Vagina (tissue), 2 donors: ENCODE measurements around the gene PRKCE. TPM values are rescaled to one million over a fixed set of nuclear protein-coding genes. Genes with fewer than 3 reads are reported as not detected.

Source experiments
- DNase-seq, 2 donors: peaks; one replicate each; pipeline ENCODE4 v3.0.0-alpha.2; 2017; ENCODE audit errors: extremely low spot score in 2 of 2
- H3K27ac ChIP-seq: fragments of 200-600 bp; sonication (generic); one replicate; pipeline ENCODE4 v1.5.1; 2019
- H3K27me3 ChIP-seq: fragments of 200-600 bp; sonication (generic); one replicate; pipeline ENCODE4 v1.5.1; 2019
- H3K36me3 ChIP-seq, 2 donors: fragments of 200-600 bp; sonication (generic); one replicate each; pipeline ENCODE4 v1.5.1; 2017 to 2019
- H3K4me1 ChIP-seq: fragments of 200-600 bp; sonication (generic); one replicate; pipeline ENCODE4 v1.5.1; 2019
- H3K4me3 ChIP-seq, 2 donors: fragments of 200-600 bp; sonication (generic); 1 replicate in 1 of 2; 2 replicates in 1 of 2; pipeline ENCODE4 v1.5.1; 2016 to 2019
- H3K9me3 ChIP-seq: fragments of 200-600 bp; sonication (generic); one replicate; pipeline ENCODE4 v1.5.1; 2019
- CTCF ChIP-seq, 3 experiments: fragments of 450-650 bp in 2 of 3; fragments of 200-600 bp in 1 of 3; sonication (generic) in 1 of 3; IDR thresholded peaks; one replicate each; pipeline ENCODE4 v1.5.1; 2017 to 2019; ENCODE audit warnings: antibody characterized with exemption in 3 of 3, mild to moderate bottlenecking in 2 of 3, moderate library complexity in 2 of 3
- POLR2A ChIP-seq, 2 donors: fragments of 450-650 bp; IDR thresholded peaks; one replicate each; pipeline ENCODE4 v1.6.1; 2017; ENCODE audit warnings: antibody characterized with exemption in 2 of 2, mild to moderate bottlenecking in 2 of 2, moderate library complexity in 2 of 2
- POLR2AphosphoS5 ChIP-seq, 2 donors: sonication (generic); formaldehyde crosslinking; IDR thresholded peaks; one replicate each; pipeline ENCODE4 v1.9.0; 2017; ENCODE audit warnings: antibody characterized with exemption in 2 of 2, mild to moderate bottlenecking in 2 of 2, low read depth in 1 of 2; ENCODE audit not compliant: insufficient read depth in 1 of 2
- intact Hi-C: fragments of 100-400 bp; cut with DNase I; formaldehyde crosslinking; loops from one replicate; pipeline ENCODE4 v1.15.1; 2023
- total RNA-seq: library from RNA; depleted of rRNA; stranded (reverse); fragments of >200 nt; gene quantifications from one replicate; pipeline ENCODE4 v1.2.3, GENCODE V29; 2016

The PRKCE gene
- total RNA-seq, 1 donor from 2014 or later = 11.8 TPM

- Histone ChIP-seq H3K27ac (no peak overlapping the region), H3K4me1 (no peaks in the 10 kb centered on the region), H3K4me3 (no peak overlapping the region), H3K9me3 (no peaks in the 10 kb centered on the region), H3K36me3 (no peaks in the 10 kb centered on the region), H3K27me3 (no peaks in the 10 kb centered on the region)
- DNase-seq = no peak
- TF ChIP-seq POLR2A (IDR thresholded peaks at IDR 0.05) (no peak), CTCF (IDR thresholded peaks at IDR 0.05) (no peak), POLR2AphosphoS5 (IDR thresholded peaks at IDR 0.05; ENCODE audit: insufficient read depth in 1 of 2, low read depth in 1 of 2) (no peak)
- intact Hi-C loops = no loop called here
These were observed 585.7 kb downstream of the PRKCE start for GRCh38 chr2:46236876-46237859.

Other genes starting within 250 kb of the PRKCE start
- gene SRBD1, start 40.4 kb upstream of the PRKCE start, total RNA-seq = 9.1 TPM